Bronchial epithelial cell (primary cell): ENCODE results near the gene MYBPH. TPM values are rescaled to one million over a fixed set of nuclear protein-coding genes. Genes with fewer than 3 reads are reported as not detected.
A peak's percentile ranks its signal among the peaks of the same experiment; 100 is the strongest.

Experiments used
- DNase-seq: peaks from one replicate; pipeline ENCODE4 v3.0.0-alpha.2; 2010; ENCODE audit warnings: low read depth
- FAIRE-seq: peaks from 2 replicates; lab custom pipeline; 2011; peaks lifted over from hg19 to GRCh38; lab: Jason Lieb, UNC
- H3K27me3 ChIP-seq: 2 replicates; pipeline ENCODE4 v1.5.1; 2011; ENCODE audit warnings: low read length; ENCODE audit not compliant: control insufficient read depth, insufficient read depth
- H3K36me3 ChIP-seq: 2 replicates; pipeline ENCODE4 v1.5.1; 2011; ENCODE audit warnings: low read length; ENCODE audit not compliant: control insufficient read depth, insufficient read depth
- H3K4me3 ChIP-seq: 2 replicates; pipeline ENCODE4 v1.5.1; 2011; ENCODE audit warnings: mild to moderate bottlenecking, low read depth, low read length, control low read depth
- total RNA-seq: library from RNA; depleted of rRNA; stranded (reverse); fragments of >200 nt; gene quantifications from 2 replicates; pipeline ENCODE4 v1.2.1, GENCODE V29; 2014
- TF ChIP-seq, protein P1 (sequence below): IDR thresholded peaks from 2 replicates; pipeline ENCODE4 v1.5.1; 2011; ENCODE audit warnings: mild to moderate bottlenecking, moderate library complexity, low read length, control low read depth, inconsistent platforms; ENCODE audit not compliant: insufficient read depth, severe bottlenecking

MYBPH gene
- total RNA-seq, 1 donor from 2014 or later: not detected

DNA sequence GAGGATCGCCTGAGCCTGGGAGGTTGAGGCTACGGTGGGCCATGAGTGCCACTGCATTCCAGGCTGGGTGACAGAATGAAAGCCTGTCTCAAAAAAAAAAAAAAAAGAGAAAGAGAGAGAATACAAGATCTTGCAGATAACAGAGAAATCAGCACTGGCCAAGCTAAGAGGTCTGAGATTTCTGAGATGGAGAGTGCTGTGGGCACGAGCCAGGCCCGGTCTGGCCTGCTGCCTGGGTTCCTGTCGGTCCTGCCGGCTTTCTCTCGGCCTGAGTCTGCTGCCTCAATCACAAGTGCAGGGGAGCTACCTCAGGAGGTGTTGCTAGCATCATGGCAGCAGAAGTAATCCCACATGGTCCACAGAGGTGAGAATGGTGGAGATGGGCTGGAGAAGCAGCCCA lies 29.1 kb downstream of the MYBPH start:
- Histone ChIP-seq H3K4me3 (no peak overlapping the region), H3K27me3 (no peaks in the 10 kb centered on the region), H3K36me3 (no peaks in the 10 kb centered on the region)
- DNase-seq (no peak), FAIRE-seq (no peak)
- TF ChIP-seq, protein P1, sequence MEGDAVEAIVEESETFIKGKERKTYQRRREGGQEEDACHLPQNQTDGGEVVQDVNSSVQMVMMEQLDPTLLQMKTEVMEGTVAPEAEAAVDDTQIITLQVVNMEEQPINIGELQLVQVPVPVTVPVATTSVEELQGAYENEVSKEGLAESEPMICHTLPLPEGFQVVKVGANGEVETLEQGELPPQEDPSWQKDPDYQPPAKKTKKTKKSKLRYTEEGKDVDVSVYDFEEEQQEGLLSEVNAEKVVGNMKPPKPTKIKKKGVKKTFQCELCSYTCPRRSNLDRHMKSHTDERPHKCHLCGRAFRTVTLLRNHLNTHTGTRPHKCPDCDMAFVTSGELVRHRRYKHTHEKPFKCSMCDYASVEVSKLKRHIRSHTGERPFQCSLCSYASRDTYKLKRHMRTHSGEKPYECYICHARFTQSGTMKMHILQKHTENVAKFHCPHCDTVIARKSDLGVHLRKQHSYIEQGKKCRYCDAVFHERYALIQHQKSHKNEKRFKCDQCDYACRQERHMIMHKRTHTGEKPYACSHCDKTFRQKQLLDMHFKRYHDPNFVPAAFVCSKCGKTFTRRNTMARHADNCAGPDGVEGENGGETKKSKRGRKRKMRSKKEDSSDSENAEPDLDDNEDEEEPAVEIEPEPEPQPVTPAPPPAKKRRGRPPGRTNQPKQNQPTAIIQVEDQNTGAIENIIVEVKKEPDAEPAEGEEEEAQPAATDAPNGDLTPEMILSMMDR: no peak

DNA sequence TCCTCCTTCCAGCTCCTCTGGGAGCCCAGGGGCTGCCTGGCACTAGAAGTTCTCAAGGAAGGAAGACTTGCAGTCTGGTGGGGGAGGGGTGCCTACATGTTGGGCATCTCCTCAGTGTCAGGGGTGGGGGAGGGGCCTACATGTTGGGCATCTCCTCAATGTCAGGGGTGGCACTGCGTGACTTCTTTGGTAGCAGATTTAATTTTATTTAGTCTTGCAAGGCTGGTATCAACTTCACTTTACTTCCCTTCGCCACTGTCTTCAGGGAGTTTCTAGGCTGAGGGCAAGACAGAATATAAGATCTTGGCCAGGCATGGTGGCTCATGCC lies 29.6 kb downstream of the MYBPH start:
- Histone ChIP-seq H3K36me3 (no peaks in the 10 kb centered on the region), H3K27me3 (peaks cover under 1% of the 10 kb centered on the region), H3K4me3 (no peak overlapping the region)
- FAIRE-seq (no peak), DNase-seq (no peak)
- TF ChIP-seq, protein P1: no peak

DNA sequence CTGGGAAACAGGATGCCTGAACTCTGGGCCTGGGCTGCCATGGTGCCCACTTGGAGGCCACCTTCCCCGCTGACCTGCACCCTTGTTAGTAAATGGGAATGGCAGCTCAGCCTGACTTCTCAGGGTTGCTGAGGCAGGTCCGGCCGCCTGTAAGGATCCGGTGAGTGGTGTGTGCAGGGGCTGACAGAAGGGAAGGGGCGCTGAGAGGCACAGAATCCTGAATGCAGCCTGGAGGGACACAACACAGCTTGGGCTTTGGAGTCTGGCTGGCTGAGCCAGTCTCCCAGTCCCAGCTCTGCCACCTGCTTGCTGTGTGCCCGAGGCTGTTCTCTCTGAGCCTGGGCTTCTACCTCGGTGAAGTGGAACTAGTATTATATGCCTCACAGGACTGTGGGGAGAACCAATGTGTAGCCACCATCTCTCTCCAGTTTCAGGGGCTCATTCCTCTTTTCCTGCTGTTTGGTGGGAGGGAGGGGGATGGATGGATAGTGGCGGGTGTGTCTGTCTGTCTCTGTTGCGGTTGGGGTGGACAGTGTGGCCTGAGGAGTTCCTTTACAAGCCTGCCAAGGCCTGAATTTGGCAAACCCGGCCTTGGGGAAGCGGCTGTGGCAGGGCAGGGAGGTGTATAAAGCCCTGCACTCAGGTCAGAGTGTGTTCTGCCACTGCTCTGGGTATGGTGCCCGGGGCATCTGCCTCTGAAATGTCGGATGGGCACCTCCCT lies 30.1 kb downstream of the MYBPH start:
- FAIRE-seq (peak; percentile 52), DNase-seq (no peak)
- no peaks in the 10 kb centered on the region for H3K36me3 ChIP-seq
- TF ChIP-seq, protein P1: no peak
- H3K27me3 ChIP-seq: peaks cover 1% of the 10 kb centered on the region
- no peak overlapping the region for H3K4me3 ChIP-seq

DNA sequence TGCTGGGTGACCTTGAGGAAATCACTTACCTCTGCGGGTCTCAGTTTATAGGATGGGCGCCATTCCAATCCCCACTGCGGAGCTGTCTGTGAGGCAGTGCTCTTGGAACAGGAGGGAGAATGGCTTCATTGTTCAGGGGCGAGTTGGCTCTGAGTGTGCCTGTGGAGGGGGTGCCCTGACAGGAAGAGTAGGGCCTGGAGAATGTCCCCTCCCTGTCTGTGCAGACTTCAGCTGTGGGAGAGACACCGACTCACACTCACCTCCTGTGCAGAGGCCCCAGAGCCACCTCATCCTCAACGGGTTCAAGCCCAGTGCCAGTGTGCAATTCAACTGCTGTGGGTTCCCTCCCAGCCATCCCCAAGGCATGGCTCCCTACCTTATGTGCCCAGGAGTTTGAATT lies 31.0 kb downstream of the MYBPH start:
- Histone ChIP-seq H3K4me3 (no peak overlapping the region), H3K36me3 (no peaks in the 10 kb centered on the region), H3K27me3 (peaks cover 1% of the 10 kb centered on the region)
- TF ChIP-seq, protein P1: no peak
- DNase-seq (no peak), FAIRE-seq (peak; percentile 76)

DNA sequence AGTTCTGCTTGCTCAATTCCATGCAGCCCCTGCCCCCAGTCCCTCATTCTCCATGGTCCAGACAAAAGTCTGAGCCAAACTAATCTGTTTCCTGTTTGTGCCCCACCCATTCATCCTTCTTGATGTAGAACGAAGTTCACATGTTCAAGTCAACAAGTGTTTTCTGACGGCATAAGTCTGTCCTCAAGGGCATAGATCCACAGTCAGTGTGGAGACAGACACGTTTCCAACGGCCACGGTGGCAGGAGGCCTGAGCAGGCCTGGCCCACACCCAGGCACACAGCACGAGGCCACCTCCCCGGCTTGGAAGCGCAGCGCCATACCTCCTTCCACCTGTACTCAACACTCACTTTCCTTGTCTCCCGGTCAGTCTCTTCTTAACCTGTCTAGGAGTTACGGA lies 32.0 kb downstream of the MYBPH start:
- TF ChIP-seq, protein P1: no peak
- FAIRE-seq (peak; percentile 66), DNase-seq (no peak)
- H3K4me3 ChIP-seq: no peak overlapping the region
- peaks cover 1% of the 10 kb centered on the region for H3K27me3 ChIP-seq
- H3K36me3 ChIP-seq: no peaks in the 10 kb centered on the region

DNA sequence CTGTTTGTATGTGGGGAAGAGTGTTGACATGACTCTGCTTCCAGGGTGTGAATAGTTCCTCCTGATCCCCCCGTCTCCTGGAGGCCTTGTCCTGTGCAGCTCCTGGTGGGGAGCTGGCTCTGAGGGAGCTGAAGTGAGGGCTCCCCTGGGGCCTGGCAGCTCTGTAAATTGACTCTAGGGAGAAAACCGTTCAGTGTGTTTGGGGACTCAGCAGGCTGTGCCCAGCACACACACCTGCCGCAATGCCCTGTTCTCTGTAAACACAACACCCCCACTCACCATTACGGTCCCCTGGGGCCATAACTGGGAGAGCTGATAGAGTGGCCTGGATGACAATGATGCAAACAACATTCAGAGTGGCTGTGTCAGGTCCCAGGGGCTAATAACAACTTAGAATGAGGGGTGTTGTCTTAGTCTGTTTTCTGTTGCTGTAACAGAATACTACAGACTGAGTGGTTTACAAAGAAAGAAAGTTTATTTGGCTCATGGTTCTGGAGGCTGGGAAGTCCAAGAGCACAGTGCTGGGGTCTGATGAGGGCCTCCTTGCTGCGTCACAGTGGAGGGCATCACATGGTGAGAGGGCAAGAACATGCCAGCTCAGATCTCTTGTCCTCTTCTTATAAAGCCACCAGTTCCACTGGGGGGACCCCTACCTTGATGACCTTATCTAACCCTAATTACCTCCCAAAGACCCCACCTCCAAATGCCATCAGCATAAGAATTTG lies 32.8 kb downstream of the MYBPH start:
- Histone ChIP-seq H3K36me3 (no peaks in the 10 kb centered on the region), H3K4me3 (no peak overlapping the region), H3K27me3 (peaks cover 1% of the 10 kb centered on the region)
- no peak for DNase-seq
- FAIRE-seq: no peak
- TF ChIP-seq, protein P1: no peak
